ENCODE results near the gene NRXN3.

The NRXN3 gene

GRCh38 chr14:78228702-78229327 lies 58.6 kb downstream of the NRXN3 start:
- H4K20me1 ChIP-seq = no peaks in the 10 kb centered on the region
- H3K4me3 ChIP-seq = no peak overlapping the region
- TF ChIP-seq Cebpa-rat (IDR thresholded peaks at IDR 0.05) = no peak
- H3K27me3 ChIP-seq = no peaks in the 10 kb centered on the region
- no peaks in the 10 kb centered on the region for H3K9me3 ChIP-seq
- no peaks in the 10 kb centered on the region for H3K36me3 ChIP-seq
- H3K4me1 ChIP-seq = no peaks in the 10 kb centered on the region
- no peak overlapping the region for H3K4me2 ChIP-seq
- no peak overlapping the region for H3K27ac ChIP-seq
- H3K9ac ChIP-seq = no peak overlapping the region

- Histone ChIP-seq H3K4me3 (no peak overlapping the region), H3K9ac (no peak overlapping the region), H3K36me3 (no peaks in the 10 kb centered on the region), H3K4me1 (no peaks in the 10 kb centered on the region), H3K27me3 (no peaks in the 10 kb centered on the region), H4K20me1 (no peaks in the 10 kb centered on the region), H3K9me3 (no peaks in the 10 kb centered on the region), H3K4me2 (no peak overlapping the region), H3K27ac (no peak overlapping the region)
- no peak for TF ChIP-seq Cebpa-rat (IDR thresholded peaks at IDR 0.05)
Observed at GRCh38 chr14:78232231-78233000, 62.2 kb downstream of the NRXN3 start.

- Histone ChIP-seq H4K20me1 (no peaks in the 10 kb centered on the region), H3K27ac (no peak overlapping the region), H3K27me3 (no peaks in the 10 kb centered on the region), H3K9ac (no peak overlapping the region), H3K4me2 (no peak overlapping the region), H3K4me3 (no peak overlapping the region), H3K4me1 (no peaks in the 10 kb centered on the region), H3K36me3 (no peaks in the 10 kb centered on the region), H3K9me3 (no peaks in the 10 kb centered on the region)
- TF ChIP-seq Cebpa-rat (IDR thresholded peaks at IDR 0.05) = no peak
Observed at GRCh38 chr14:78238141-78238540, 68.0 kb downstream of the NRXN3 start.

GRCh38 chr14:78240567-78240966 lies 70.4 kb downstream of the NRXN3 start:
- no peak overlapping the region for H3K4me3 ChIP-seq
- no peaks in the 10 kb centered on the region for H4K20me1 ChIP-seq
- H3K4me1 ChIP-seq = no peaks in the 10 kb centered on the region
- no peaks in the 10 kb centered on the region for H3K36me3 ChIP-seq
- H3K27me3 ChIP-seq = no peaks in the 10 kb centered on the region
- TF ChIP-seq Cebpa-rat (IDR thresholded peaks at IDR 0.05) = no peak
- no peak overlapping the region for H3K27ac ChIP-seq
- no peak overlapping the region for H3K4me2 ChIP-seq
- no peak overlapping the region for H3K9ac ChIP-seq
- no peaks in the 10 kb centered on the region for H3K9me3 ChIP-seq

GRCh38 chr14:78242086-78242485 lies 71.9 kb downstream of the NRXN3 start:
- H3K4me1 ChIP-seq = no peaks in the 10 kb centered on the region
- H3K27me3 ChIP-seq = no peaks in the 10 kb centered on the region
- no peaks in the 10 kb centered on the region for H4K20me1 ChIP-seq
- H3K4me2 ChIP-seq = no peak overlapping the region
- H3K9ac ChIP-seq = no peak overlapping the region
- no peaks in the 10 kb centered on the region for H3K9me3 ChIP-seq
- no peak for TF ChIP-seq Cebpa-rat (IDR thresholded peaks at IDR 0.05)
- H3K27ac ChIP-seq = no peak overlapping the region
- no peak overlapping the region for H3K4me3 ChIP-seq
- H3K36me3 ChIP-seq = no peaks in the 10 kb centered on the region

GRCh38 chr14:78243187-78243586 lies 73.0 kb downstream of the NRXN3 start:
- TF ChIP-seq Cebpa-rat (IDR thresholded peaks at IDR 0.05) = no peak
- H3K4me1 ChIP-seq = no peaks in the 10 kb centered on the region

GRCh38 chr14:78245238-78245637 lies 75.1 kb downstream of the NRXN3 start:
- Histone ChIP-seq H4K20me1 (no peaks in the 10 kb centered on the region), H3K27me3 (no peaks in the 10 kb centered on the region), H3K27ac (no peak overlapping the region), H3K4me1 (no peaks in the 10 kb centered on the region), H3K9ac (no peak overlapping the region), H3K9me3 (no peaks in the 10 kb centered on the region), H3K36me3 (no peaks in the 10 kb centered on the region), H3K4me2 (no peak overlapping the region), H3K4me3 (no peak overlapping the region)
- no peak for TF ChIP-seq Cebpa-rat (IDR thresholded peaks at IDR 0.05)

More at GRCh38 chr14:78243187-78243586, 73.0 kb downstream of the NRXN3 start:
- Histone ChIP-seq H3K36me3 (no peaks in the 10 kb centered on the region), H3K9me3 (no peaks in the 10 kb centered on the region), H4K20me1 (no peaks in the 10 kb centered on the region), H3K27me3 (no peaks in the 10 kb centered on the region), H3K4me3 (no peak overlapping the region), H3K4me2 (no peak overlapping the region), H3K27ac (no peak overlapping the region), H3K9ac (no peak overlapping the region)

GRCh38 chr14:78248501-78249090 lies 78.4 kb downstream of the NRXN3 start:
- Histone ChIP-seq H4K20me1 (no peaks in the 10 kb centered on the region), H3K4me1 (no peaks in the 10 kb centered on the region), H3K27me3 (no peaks in the 10 kb centered on the region), H3K4me3 (no peak overlapping the region), H3K9me3 (no peaks in the 10 kb centered on the region), H3K4me2 (no peak overlapping the region), H3K27ac (no peak overlapping the region), H3K9ac (no peak overlapping the region), H3K36me3 (no peaks in the 10 kb centered on the region)
- TF ChIP-seq Cebpa-rat (IDR thresholded peaks at IDR 0.05) = no peak

- no peak overlapping the region for H3K4me3 ChIP-seq
- H3K27me3 ChIP-seq = no peaks in the 10 kb centered on the region
- H3K4me2 ChIP-seq = no peak overlapping the region
- TF ChIP-seq Cebpa-rat (IDR thresholded peaks at IDR 0.05) = no peak
- no peaks in the 10 kb centered on the region for H3K36me3 ChIP-seq
- H3K27ac ChIP-seq = no peak overlapping the region
- peaks cover 9% of the 10 kb centered on the region for H3K4me1 ChIP-seq
- no peaks in the 10 kb centered on the region for H3K9me3 ChIP-seq
- no peaks in the 10 kb centered on the region for H4K20me1 ChIP-seq
- no peak overlapping the region for H3K9ac ChIP-seq
Observed at GRCh38 chr14:78251308-78251707, 81.1 kb downstream of the NRXN3 start.

GRCh38 chr14:78253986-78254385 lies 83.8 kb downstream of the NRXN3 start:
- H3K4me3 ChIP-seq = no peak overlapping the region
- H3K27me3 ChIP-seq = no peaks in the 10 kb centered on the region
- peaks cover 9% of the 10 kb centered on the region for H3K4me1 ChIP-seq
- H3K9me3 ChIP-seq = no peaks in the 10 kb centered on the region
- H3K4me2 ChIP-seq = no peak overlapping the region
- no peaks in the 10 kb centered on the region for H3K36me3 ChIP-seq
- H3K27ac ChIP-seq = no peak overlapping the region
- H3K9ac ChIP-seq = no peak overlapping the region
- TF ChIP-seq Cebpa-rat (IDR thresholded peaks at IDR 0.05) = no peak
- H4K20me1 ChIP-seq = no peaks in the 10 kb centered on the region

All from BLaER1 (cell line).